ENCODE data around the gene UGCG. TPM values are rescaled to one million over a fixed set of nuclear protein-coding genes. Genes with fewer than 3 reads are reported as not detected.

Gene UGCG
- total and polyA plus RNA-seq, 4 experiments from 2014 or later = 13.0 to 29.7 (median 20.5) TPM

- Mint-ChIP-seq H3K36me3 (no peaks in the 10 kb centered on the region), H3K27ac (no peak overlapping the region), H3K4me1 (peaks cover 0 to 5% (median 0%) of the 10 kb centered on the region in 4 donors), H3K27me3 (peaks cover 0 to 2% of the 10 kb centered on the region in 2 donors), H3K4me3 (no peak overlapping the region), H3K9me3 (no peaks in the 10 kb centered on the region)
- H3K9me3 ChIP-seq (ENCODE audit: control insufficient read depth in 1 of 2, low read length in 2 of 2) = no peaks in the 10 kb centered on the region
- H3K27me3 ChIP-seq (ENCODE audit: insufficient read depth, low read length) = no peaks in the 10 kb centered on the region
- intact Hi-C loops (cut with micrococcal nuclease) = no loop called here
- no peak overlapping the region for H3K27ac ChIP-seq (ENCODE audit: low read depth, low read length)
- H3K36me3 ChIP-seq (ENCODE audit: insufficient read depth, low read length) = no peaks in the 10 kb centered on the region
- H3K4me1 ChIP-seq (ENCODE audit: insufficient read depth, low read length) = no peaks in the 10 kb centered on the region
- no peak overlapping the region for H3K4me3 ChIP-seq (ENCODE audit: low read length in 2 of 2)
- no peak for DNase-seq
- ChIA-PET POLR2A (ENCODE audit: partially characterized antibody) (no interaction called here), CTCF (ENCODE audit: partially characterized antibody) (no interaction called here)
Measured at GRCh38 chr9:111969622-111970021, 73.0 kb downstream of the UGCG start.

GRCh38 chr9:111970827-111971226 is 74.2 kb downstream of the UGCG start:
- Histone ChIP-seq H3K27ac (ENCODE audit: low read depth, low read length) (no peak overlapping the region), H3K4me1 (ENCODE audit: insufficient read depth, low read length) (no peaks in the 10 kb centered on the region), H3K27me3 (ENCODE audit: insufficient read depth, low read length) (no peaks in the 10 kb centered on the region), H3K36me3 (ENCODE audit: insufficient read depth, low read length) (no peaks in the 10 kb centered on the region), H3K4me3 (ENCODE audit: low read length in 2 of 2) (no peak overlapping the region), H3K9me3 (ENCODE audit: control insufficient read depth in 1 of 2, low read length in 2 of 2) (no peaks in the 10 kb centered on the region)
- H3K9me3 Mint-ChIP-seq = no peaks in the 10 kb centered on the region
- CTCF ChIA-PET (ENCODE audit: partially characterized antibody) = no interaction called here
- H3K27me3 Mint-ChIP-seq = no peaks in the 10 kb centered on the region
- peak overlapping the region in 1 of 7 donors; percentile 19 for H3K27ac Mint-ChIP-seq
- POLR2A ChIA-PET (ENCODE audit: partially characterized antibody) = no interaction called here
- intact Hi-C loops (cut with micrococcal nuclease) = no loop called here
- H3K36me3 Mint-ChIP-seq = no peaks in the 10 kb centered on the region
- H3K4me3 Mint-ChIP-seq = no peak overlapping the region
- no peak for DNase-seq
- H3K4me1 Mint-ChIP-seq = peaks cover 0 to 5% (median 3%) of the 10 kb centered on the region in 4 donors

- no peaks in the 10 kb centered on the region for H3K9me3 ChIP-seq (ENCODE audit: control insufficient read depth in 1 of 2, low read length in 2 of 2)
- no peak overlapping the region for H3K4me3 ChIP-seq (ENCODE audit: low read length in 2 of 2)
- no peak overlapping the region for H3K27ac ChIP-seq (ENCODE audit: low read depth, low read length)
- Mint-ChIP-seq H3K27me3 (no peaks in the 10 kb centered on the region), H3K27ac (no peak overlapping the region), H3K4me1 (peaks cover 0 to 10% (median 6%) of the 10 kb centered on the region in 4 donors), H3K36me3 (no peaks in the 10 kb centered on the region), H3K4me3 (no peak overlapping the region), H3K9me3 (no peaks in the 10 kb centered on the region)
- POLR2A ChIA-PET (ENCODE audit: partially characterized antibody) = no interaction called here
- CTCF ChIA-PET (ENCODE audit: partially characterized antibody) = interaction anchor here (1.3 to 4.4 kb wide), 2 partner anchors 100 to 214 kb away, joined by 5 to 22 read pairs; no protein-coding TSS in a partner anchor
- no peak for DNase-seq
- no peaks in the 10 kb centered on the region for H3K4me1 ChIP-seq (ENCODE audit: insufficient read depth, low read length)
- H3K27me3 ChIP-seq (ENCODE audit: insufficient read depth, low read length) = no peaks in the 10 kb centered on the region
- intact Hi-C loops (cut with micrococcal nuclease) = no loop called here
- no peaks in the 10 kb centered on the region for H3K36me3 ChIP-seq (ENCODE audit: insufficient read depth, low read length)
Measured at GRCh38 chr9:111974092-111974681, 77.6 kb downstream of the UGCG start.

GRCh38 chr9:111975709-111976108 is 79.1 kb downstream of the UGCG start:
- peaks cover 0 to 10% (median 6%) of the 10 kb centered on the region in 4 donors for H3K4me1 Mint-ChIP-seq
- no peaks in the 10 kb centered on the region for H3K27me3 Mint-ChIP-seq
- no peak overlapping the region for H3K4me3 Mint-ChIP-seq
- Histone ChIP-seq H3K27ac (ENCODE audit: low read depth, low read length) (no peak overlapping the region), H3K27me3 (ENCODE audit: insufficient read depth, low read length) (no peaks in the 10 kb centered on the region), H3K4me3 (ENCODE audit: low read length in 2 of 2) (no peak overlapping the region), H3K9me3 (ENCODE audit: control insufficient read depth in 1 of 2, low read length in 2 of 2) (no peaks in the 10 kb centered on the region), H3K36me3 (ENCODE audit: insufficient read depth, low read length) (no peaks in the 10 kb centered on the region), H3K4me1 (ENCODE audit: insufficient read depth, low read length) (no peaks in the 10 kb centered on the region)
- H3K27ac Mint-ChIP-seq = peak overlapping the region in 1 of 7 donors; percentile 52
- POLR2A ChIA-PET (ENCODE audit: partially characterized antibody) = no interaction called here
- intact Hi-C loops (cut with micrococcal nuclease) = loop anchor here (1.0 kb wide), 2 partner anchors 147 to 215 kb away; no protein-coding TSS in a partner anchor
- no peaks in the 10 kb centered on the region for H3K36me3 Mint-ChIP-seq
- H3K9me3 Mint-ChIP-seq = no peaks in the 10 kb centered on the region
- CTCF ChIA-PET (ENCODE audit: partially characterized antibody) = interaction anchor here (0.7 to 4.4 kb wide), 3 partner anchors 99 to 464 kb away, joined by 4 to 22 read pairs (median 7); no protein-coding TSS in a partner anchor
- DNase-seq = no peak

GRCh38 chr9:111978616-111979015 is 82.0 kb downstream of the UGCG start:
- H3K4me1 Mint-ChIP-seq = peaks cover 9 to 16% (median 12%) of the 10 kb centered on the region in 4 donors

GRCh38 chr9:111979561-111979960 is 82.9 kb downstream of the UGCG start:
- Histone ChIP-seq H3K9me3 (ENCODE audit: control insufficient read depth in 1 of 2, low read length in 2 of 2) (no peaks in the 10 kb centered on the region), H3K4me1 (ENCODE audit: insufficient read depth, low read length) (peaks cover 12% of the 10 kb centered on the region), H3K4me3 (ENCODE audit: low read length in 2 of 2) (no peak overlapping the region), H3K36me3 (ENCODE audit: insufficient read depth, low read length) (no peaks in the 10 kb centered on the region), H3K27me3 (ENCODE audit: insufficient read depth, low read length) (no peaks in the 10 kb centered on the region), H3K27ac (ENCODE audit: low read depth, low read length) (no peak overlapping the region)
- H3K4me1 Mint-ChIP-seq = peaks cover 12 to 22% (median 18%) of the 10 kb centered on the region in 4 donors
- intact Hi-C loops (cut with micrococcal nuclease) = no loop called here
- H3K27me3 Mint-ChIP-seq = no peaks in the 10 kb centered on the region
- POLR2A ChIA-PET (ENCODE audit: partially characterized antibody) = interaction anchor here (0.7 kb wide), 1 partner anchor 23 kb away, joined by 3 read pairs; no protein-coding TSS in a partner anchor
- CTCF ChIA-PET (ENCODE audit: partially characterized antibody) = no interaction called here
- no peak overlapping the region for H3K4me3 Mint-ChIP-seq
- no peaks in the 10 kb centered on the region for H3K36me3 Mint-ChIP-seq
- no peaks in the 10 kb centered on the region for H3K9me3 Mint-ChIP-seq
- peak overlapping the region in 3 of 7 donors; percentile 0 to 7 (median 4) for H3K27ac Mint-ChIP-seq
- no peak for DNase-seq

More at GRCh38 chr9:111978616-111979015, 82.0 kb downstream of the UGCG start:
- H3K4me3 Mint-ChIP-seq = no peak overlapping the region
- no peak overlapping the region for H3K27ac Mint-ChIP-seq
- Histone ChIP-seq H3K9me3 (ENCODE audit: control insufficient read depth in 1 of 2, low read length in 2 of 2) (no peaks in the 10 kb centered on the region), H3K4me1 (ENCODE audit: insufficient read depth, low read length) (peaks cover 5% of the 10 kb centered on the region), H3K36me3 (ENCODE audit: insufficient read depth, low read length) (no peaks in the 10 kb centered on the region), H3K27ac (ENCODE audit: low read depth, low read length) (no peak overlapping the region), H3K27me3 (ENCODE audit: insufficient read depth, low read length) (no peaks in the 10 kb centered on the region), H3K4me3 (ENCODE audit: low read length in 2 of 2) (no peak overlapping the region)
- no peak for DNase-seq
- H3K9me3 Mint-ChIP-seq = no peaks in the 10 kb centered on the region
- H3K27me3 Mint-ChIP-seq = no peaks in the 10 kb centered on the region
- ChIA-PET POLR2A (ENCODE audit: partially characterized antibody) (no interaction called here), CTCF (ENCODE audit: partially characterized antibody) (no interaction called here)
- no peaks in the 10 kb centered on the region for H3K36me3 Mint-ChIP-seq
- intact Hi-C loops (cut with micrococcal nuclease) = no loop called here

GRCh38 chr9:111980398-111980797 is 83.8 kb downstream of the UGCG start:
- no peak overlapping the region for H3K27ac ChIP-seq (ENCODE audit: low read depth, low read length)
- no peaks in the 10 kb centered on the region for H3K27me3 Mint-ChIP-seq
- no peaks in the 10 kb centered on the region for H3K9me3 ChIP-seq (ENCODE audit: control insufficient read depth in 1 of 2, low read length in 2 of 2)
- H3K36me3 Mint-ChIP-seq = no peaks in the 10 kb centered on the region
- peaks cover 18 to 26% (median 24%) of the 10 kb centered on the region in 4 donors for H3K4me1 Mint-ChIP-seq
- H3K4me3 Mint-ChIP-seq = no peak overlapping the region
- H3K9me3 Mint-ChIP-seq = no peaks in the 10 kb centered on the region
- H3K4me1 ChIP-seq (ENCODE audit: insufficient read depth, low read length) = peaks cover 18% of the 10 kb centered on the region
- intact Hi-C loops (cut with micrococcal nuclease) = no loop called here
- no peaks in the 10 kb centered on the region for H3K27me3 ChIP-seq (ENCODE audit: insufficient read depth, low read length)
- H3K36me3 ChIP-seq (ENCODE audit: insufficient read depth, low read length) = no peaks in the 10 kb centered on the region
- H3K27ac Mint-ChIP-seq = no peak overlapping the region
- no peak for DNase-seq
- H3K4me3 ChIP-seq (ENCODE audit: low read length in 2 of 2) = no peak overlapping the region
- ChIA-PET CTCF (ENCODE audit: partially characterized antibody) (no interaction called here), POLR2A (ENCODE audit: partially characterized antibody) (no interaction called here)
